MM.1S (cell line): ENCODE data around the gene ITGA7.

Source experiments
- DNase-seq: peaks from one replicate; pipeline ENCODE4 v3.0.0-alpha.2; 2015
- H2AFZ ChIP-seq: fragments of 300-600 bp; sonication (generic); 2 replicates; pipeline ENCODE4 v1.6.0; 2016; ENCODE audit warnings: antibody characterized with exemption, low read length
- H3F3A ChIP-seq: fragments of 300-600 bp; sonication (generic); 2 replicates; pipeline ENCODE4 v1.6.1; 2016; ENCODE audit warnings: mild to moderate bottlenecking, antibody characterized with exemption, low read length, moderate library complexity, mixed read lengths; ENCODE audit not compliant: insufficient read depth
- H3K27ac ChIP-seq: fragments of 300-600 bp; sonication (generic); 2 replicates; pipeline ENCODE4 v1.5.1; 2016; ENCODE audit warnings: mild to moderate bottlenecking, low read length
- H3K27me3 ChIP-seq: fragments of 300-600 bp; sonication (generic); replicated peaks from 2 replicates; pipeline ENCODE4 v1.6.0; 2016; ENCODE audit warnings: low read length; ENCODE audit not compliant: insufficient read depth
- H3K36me3 ChIP-seq: fragments of 300-600 bp; sonication (generic); replicated peaks from 2 replicates; pipeline ENCODE4 v1.6.1; 2016; ENCODE audit warnings: mild to moderate bottlenecking, low read length, mixed read lengths; ENCODE audit not compliant: insufficient read depth
- H3K4me1 ChIP-seq: fragments of 300-600 bp; sonication (generic); 2 replicates; pipeline ENCODE4 v1.6.1; 2016; ENCODE audit warnings: low read length, mixed read lengths
- H3K4me2 ChIP-seq: fragments of 300-600 bp; sonication (generic); 2 replicates; pipeline ENCODE4 v1.6.0; 2016; ENCODE audit warnings: low read depth, low read length
- H3K4me3 ChIP-seq: fragments of 300-600 bp; sonication (generic); 2 replicates; pipeline ENCODE4 v1.5.1; 2016; ENCODE audit warnings: low read length, mixed read lengths
- H3K79me2 ChIP-seq: fragments of 300-600 bp; sonication (generic); 2 replicates; pipeline ENCODE4 v1.6.1; 2016; ENCODE audit warnings: mixed run types, low read length, mixed read lengths
- H3K9ac ChIP-seq: fragments of 300-600 bp; sonication (generic); 2 replicates; pipeline ENCODE4 v1.6.1; 2016; ENCODE audit warnings: low read length, mixed read lengths
- H3K9me2 ChIP-seq: fragments of 300-600 bp; sonication (generic); replicated peaks from 2 replicates; pipeline ENCODE4 v1.6.1; 2016; ENCODE audit warnings: mild to moderate bottlenecking, low read length, mixed read lengths; ENCODE audit not compliant: insufficient read depth
- H3K9me3 ChIP-seq: fragments of 300-600 bp; sonication (generic); replicated peaks from 2 replicates; pipeline ENCODE4 v1.6.1; 2016; ENCODE audit warnings: mild to moderate bottlenecking, low read length, mixed read lengths; ENCODE audit not compliant: insufficient read depth
- H4K20me1 ChIP-seq: fragments of 300-600 bp; sonication (generic); 2 replicates; pipeline ENCODE4 v1.6.1; 2016; ENCODE audit warnings: mild to moderate bottlenecking, low read length, moderate library complexity, mixed read lengths; ENCODE audit not compliant: insufficient read depth
- EZH2 ChIP-seq: fragments of 300-600 bp; sonication (generic); optimal IDR thresholded peaks from 2 replicates; pipeline ENCODE3; 2017; ENCODE audit warnings: low read depth, mild to moderate bottlenecking, antibody characterized with exemption, low read length, mixed read lengths
- EZH2phosphoT487 ChIP-seq: fragments of 300-600 bp; sonication (generic); IDR thresholded peaks from 2 replicates; pipeline ENCODE4 v1.6.1; 2018; ENCODE audit warnings: antibody characterized with exemption, low read length
- TF ChIP-seq, protein P1 (sequence below): fragments of 300-600 bp; sonication (generic); IDR thresholded peaks from 2 replicates; pipeline ENCODE4 v1.5.1; 2016; ENCODE audit warnings: antibody characterized with exemption, low read length, mixed read lengths

The ITGA7 gene

DNA sequence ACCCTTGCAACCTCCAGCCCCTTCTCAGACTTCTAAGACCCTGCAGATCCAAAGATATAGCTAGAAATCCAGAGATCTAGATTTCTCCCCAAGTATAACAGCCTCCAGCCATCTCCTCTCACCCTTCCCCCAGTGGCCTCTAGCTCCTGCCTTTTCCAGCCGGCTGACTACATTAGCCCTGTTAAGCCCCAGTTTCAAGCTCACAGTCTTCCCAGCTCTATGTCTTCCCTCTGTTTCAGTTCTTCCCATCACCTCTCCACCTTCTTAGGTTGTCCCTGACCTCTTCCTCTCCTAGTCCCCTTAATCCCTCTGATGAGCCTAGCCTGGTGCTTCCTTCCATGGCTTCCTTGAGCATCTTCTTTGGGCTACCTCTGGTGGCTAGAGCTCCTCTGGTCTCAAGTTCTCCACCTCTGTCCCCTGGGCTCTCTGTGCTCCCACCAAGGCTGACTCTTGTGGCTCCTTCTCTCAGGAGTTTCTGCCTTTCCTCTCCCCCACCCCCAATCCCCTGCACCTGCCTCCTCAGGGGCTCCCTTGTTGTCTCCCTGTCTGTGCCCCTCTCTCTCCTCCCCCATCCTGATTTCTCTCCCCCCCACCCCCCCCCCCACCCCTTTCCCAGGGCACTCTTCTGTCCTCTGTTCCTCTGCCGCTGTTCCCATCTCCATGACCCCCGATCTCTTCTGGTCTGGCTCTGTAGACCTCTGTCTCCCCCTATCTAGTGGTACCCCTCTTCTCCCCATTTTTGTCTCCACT is 34.4 kb upstream of the ITGA7 start:
- Histone ChIP-seq H2AFZ (peak overlapping the region; percentile 93), H3K9me2 (no peaks in the 10 kb centered on the region), H3K79me2 (no peaks in the 10 kb centered on the region), H3K9ac (no peak overlapping the region), H3K27ac (no peak overlapping the region), H3K27me3 (0 out of 2 replicates have a peak, but pooled peaks cover 4% of the 10 kb centered on the region), H3K36me3 (no peaks in the 10 kb centered on the region), H3F3A (peaks cover 8% of the 10 kb centered on the region), H3K4me1 (peaks cover 16% of the 10 kb centered on the region), H4K20me1 (no peaks in the 10 kb centered on the region), H3K4me3 (peak overlapping the region; percentile 56), H3K9me3 (no peaks in the 10 kb centered on the region), H3K4me2 (peak overlapping the region; percentile 90)
- no peak for DNase-seq
- TF ChIP-seq, protein P1, sequence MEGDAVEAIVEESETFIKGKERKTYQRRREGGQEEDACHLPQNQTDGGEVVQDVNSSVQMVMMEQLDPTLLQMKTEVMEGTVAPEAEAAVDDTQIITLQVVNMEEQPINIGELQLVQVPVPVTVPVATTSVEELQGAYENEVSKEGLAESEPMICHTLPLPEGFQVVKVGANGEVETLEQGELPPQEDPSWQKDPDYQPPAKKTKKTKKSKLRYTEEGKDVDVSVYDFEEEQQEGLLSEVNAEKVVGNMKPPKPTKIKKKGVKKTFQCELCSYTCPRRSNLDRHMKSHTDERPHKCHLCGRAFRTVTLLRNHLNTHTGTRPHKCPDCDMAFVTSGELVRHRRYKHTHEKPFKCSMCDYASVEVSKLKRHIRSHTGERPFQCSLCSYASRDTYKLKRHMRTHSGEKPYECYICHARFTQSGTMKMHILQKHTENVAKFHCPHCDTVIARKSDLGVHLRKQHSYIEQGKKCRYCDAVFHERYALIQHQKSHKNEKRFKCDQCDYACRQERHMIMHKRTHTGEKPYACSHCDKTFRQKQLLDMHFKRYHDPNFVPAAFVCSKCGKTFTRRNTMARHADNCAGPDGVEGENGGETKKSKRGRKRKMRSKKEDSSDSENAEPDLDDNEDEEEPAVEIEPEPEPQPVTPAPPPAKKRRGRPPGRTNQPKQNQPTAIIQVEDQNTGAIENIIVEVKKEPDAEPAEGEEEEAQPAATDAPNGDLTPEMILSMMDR: no peak
- TF ChIP-seq EZH2phosphoT487: no peak
- TF ChIP-seq EZH2: no peak

DNA sequence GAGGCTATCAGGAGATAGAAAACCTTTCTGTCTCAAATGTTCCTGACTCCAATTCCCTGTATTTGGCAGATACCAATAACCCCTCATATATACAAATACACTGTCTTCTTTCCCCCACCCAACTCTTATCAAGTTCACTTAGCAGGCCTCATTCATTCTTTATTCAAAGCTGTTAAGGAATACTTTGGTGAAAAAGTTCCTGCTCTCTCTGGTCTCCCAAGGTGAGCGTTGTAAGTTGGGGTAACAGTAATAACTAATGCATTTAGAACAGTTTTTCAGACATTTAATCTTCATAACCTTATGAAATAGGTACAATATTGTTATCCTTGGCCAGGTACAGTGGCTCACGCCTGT is 31.3 kb upstream of the ITGA7 start:
- Histone ChIP-seq H3F3A (peaks cover 8% of the 10 kb centered on the region; the same call in 1 of the 2 replicates), H3K27ac (no peak overlapping the region), H3K4me1 (peaks cover 13% of the 10 kb centered on the region), H2AFZ (peak overlapping the region; percentile 93; the same call in 1 of the 2 replicates), H3K9me3 (no peaks in the 10 kb centered on the region), H4K20me1 (no peaks in the 10 kb centered on the region), H3K9ac (no peak overlapping the region), H3K4me2 (peak overlapping the region; percentile 89; the same call in 1 of the 2 replicates), H3K27me3 (0 out of 2 replicates have a peak, but pooled peaks cover 4% of the 10 kb centered on the region), H3K4me3 (peak overlapping the region; percentile 90), H3K79me2 (no peaks in the 10 kb centered on the region), H3K9me2 (no peaks in the 10 kb centered on the region), H3K36me3 (no peaks in the 10 kb centered on the region)
- no peak for DNase-seq
- TF ChIP-seq EZH2 (no peak), EZH2phosphoT487 (no peak)
- TF ChIP-seq, protein P1: no peak

DNA sequence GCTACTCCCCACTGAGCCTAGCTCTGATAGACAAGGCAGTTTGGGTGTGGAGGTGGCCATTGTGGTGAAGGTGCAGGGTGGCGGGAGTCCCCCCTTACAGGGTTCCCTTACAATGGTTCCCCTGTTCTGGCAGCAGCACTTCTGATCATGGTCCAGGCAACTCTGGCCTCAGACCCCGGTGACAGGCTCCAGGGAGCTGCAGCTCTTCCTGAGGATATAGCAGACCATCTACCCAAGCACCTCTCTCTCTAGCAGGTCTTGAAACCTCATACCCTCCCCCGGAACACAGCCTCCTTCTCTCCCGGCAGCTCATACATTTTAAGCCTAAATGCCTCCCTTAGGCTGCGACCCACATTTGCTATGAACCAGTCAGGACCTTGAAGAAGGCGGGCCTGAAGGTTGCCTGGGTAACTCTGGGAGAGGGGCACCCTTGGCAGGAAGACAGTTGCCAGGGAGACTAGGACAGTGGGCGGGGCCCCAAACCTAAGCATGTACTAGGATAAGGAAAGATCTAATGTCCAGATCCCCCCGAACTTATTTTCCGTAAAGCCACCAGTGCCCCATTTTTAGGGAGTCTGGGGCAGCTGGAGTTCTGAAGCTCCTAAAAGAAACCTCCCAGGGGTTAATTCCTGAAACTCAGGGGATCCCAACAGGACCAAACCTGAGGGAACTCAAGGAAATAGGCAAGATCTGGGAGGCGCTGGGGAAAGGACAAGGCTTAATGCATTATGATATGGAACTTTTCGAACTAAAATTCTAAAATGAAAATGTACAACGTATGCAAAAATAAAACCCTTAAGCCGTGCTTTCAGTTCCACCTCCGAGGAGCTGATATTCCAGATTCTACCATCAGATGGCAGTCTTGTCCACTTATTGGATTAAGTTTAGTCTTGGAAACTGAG is 30.7 kb upstream of the ITGA7 start:
- Histone ChIP-seq H3K9me2 (no peaks in the 10 kb centered on the region), H3K4me2 (peak overlapping the region; percentile 89), H3K79me2 (no peaks in the 10 kb centered on the region), H3K4me3 (peak overlapping the region; percentile 90), H2AFZ (peak overlapping the region; percentile 93), H3K9ac (peak overlapping the region; percentile 73), H3K4me1 (peaks cover 12% of the 10 kb centered on the region), H3K36me3 (no peaks in the 10 kb centered on the region), H4K20me1 (no peaks in the 10 kb centered on the region), H3K9me3 (no peaks in the 10 kb centered on the region), H3K27ac (peak overlapping the region; percentile 64; the same call in 1 of the 2 replicates), H3K27me3 (0 out of 2 replicates have a peak, but pooled peaks cover 4% of the 10 kb centered on the region), H3F3A (peaks cover 8% of the 10 kb centered on the region; the same call in 1 of the 2 replicates)
- TF ChIP-seq, protein P1: peak; percentile 81
- TF ChIP-seq EZH2: no peak
- TF ChIP-seq EZH2phosphoT487: no peak
- peak; percentile 91 for DNase-seq
